ENCODE results near the gene CDC27.

The CDC27 gene

GRCh38 chr17:47223007-47223406, 33.9 kb upstream of the CDC27 start:
- TF ChIP-seq EZH2phosphoT487 (IDR thresholded peaks at IDR 0.05; ENCODE audit: borderline replicate concordance, low read length), result no peak
- Histone ChIP-seq H3F3A (ENCODE audit: control insufficient read depth, insufficient read depth) (no peaks in the 10 kb centered on the region), H3K36me3 (ENCODE audit: control insufficient read depth, low read length) (no peaks in the 10 kb centered on the region), H3K79me2 (ENCODE audit: control insufficient read depth, low read length) (no peaks in the 10 kb centered on the region), H3K9me3 (ENCODE audit: control insufficient read depth, insufficient read depth, low read length) (peaks cover 5% of the 10 kb centered on the region), H4K20me1 (ENCODE audit: control insufficient read depth, insufficient read depth, low read depth, low read length) (no peaks in the 10 kb centered on the region), H3K9me2 (replicated peaks; ENCODE audit: control insufficient read depth, low read length) (no peaks in the 10 kb centered on the region), H3K27ac (ENCODE audit: low read depth, low read length) (no peak overlapping the region), H3K4me1 (ENCODE audit: control insufficient read depth, low read length) (peaks cover 11% of the 10 kb centered on the region), H3K4me2 (ENCODE audit: low read length) (no peak overlapping the region), H3K27me3 (ENCODE audit: control insufficient read depth, low read length) (no peaks in the 10 kb centered on the region), H3K4me3 (ENCODE audit: low read length) (no peak overlapping the region)

GRCh38 chr17:47222047-47222446, 33.0 kb upstream of the CDC27 start:
- Histone ChIP-seq H3K9me3 (ENCODE audit: control insufficient read depth, insufficient read depth, low read length) (peaks cover 5% of the 10 kb centered on the region), H3K4me1 (ENCODE audit: control insufficient read depth, low read length) (peaks cover 11% of the 10 kb centered on the region), H3F3A (ENCODE audit: control insufficient read depth, insufficient read depth) (no peaks in the 10 kb centered on the region), H3K4me3 (ENCODE audit: low read length) (no peak overlapping the region), H3K9me2 (replicated peaks; ENCODE audit: control insufficient read depth, low read length) (no peaks in the 10 kb centered on the region), H3K27me3 (ENCODE audit: control insufficient read depth, low read length) (no peaks in the 10 kb centered on the region), H3K36me3 (ENCODE audit: control insufficient read depth, low read length) (no peaks in the 10 kb centered on the region), H4K20me1 (ENCODE audit: control insufficient read depth, insufficient read depth, low read depth, low read length) (no peaks in the 10 kb centered on the region), H3K79me2 (ENCODE audit: control insufficient read depth, low read length) (no peaks in the 10 kb centered on the region), H3K27ac (ENCODE audit: low read depth, low read length) (no peak overlapping the region), H3K4me2 (ENCODE audit: low read length) (no peak overlapping the region)
- TF ChIP-seq EZH2phosphoT487 (IDR thresholded peaks at IDR 0.05; ENCODE audit: borderline replicate concordance, low read length), result no peak

- TF ChIP-seq, protein P1, sequence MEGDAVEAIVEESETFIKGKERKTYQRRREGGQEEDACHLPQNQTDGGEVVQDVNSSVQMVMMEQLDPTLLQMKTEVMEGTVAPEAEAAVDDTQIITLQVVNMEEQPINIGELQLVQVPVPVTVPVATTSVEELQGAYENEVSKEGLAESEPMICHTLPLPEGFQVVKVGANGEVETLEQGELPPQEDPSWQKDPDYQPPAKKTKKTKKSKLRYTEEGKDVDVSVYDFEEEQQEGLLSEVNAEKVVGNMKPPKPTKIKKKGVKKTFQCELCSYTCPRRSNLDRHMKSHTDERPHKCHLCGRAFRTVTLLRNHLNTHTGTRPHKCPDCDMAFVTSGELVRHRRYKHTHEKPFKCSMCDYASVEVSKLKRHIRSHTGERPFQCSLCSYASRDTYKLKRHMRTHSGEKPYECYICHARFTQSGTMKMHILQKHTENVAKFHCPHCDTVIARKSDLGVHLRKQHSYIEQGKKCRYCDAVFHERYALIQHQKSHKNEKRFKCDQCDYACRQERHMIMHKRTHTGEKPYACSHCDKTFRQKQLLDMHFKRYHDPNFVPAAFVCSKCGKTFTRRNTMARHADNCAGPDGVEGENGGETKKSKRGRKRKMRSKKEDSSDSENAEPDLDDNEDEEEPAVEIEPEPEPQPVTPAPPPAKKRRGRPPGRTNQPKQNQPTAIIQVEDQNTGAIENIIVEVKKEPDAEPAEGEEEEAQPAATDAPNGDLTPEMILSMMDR (IDR thresholded peaks at IDR 0.05; ENCODE audit: low read depth, low read length, poor library complexity, severe bottlenecking), result no peak
- no peak for TF ChIP-seq EZH2phosphoT487 (IDR thresholded peaks at IDR 0.05; ENCODE audit: borderline replicate concordance, low read length)
- peaks cover 5% of the 10 kb centered on the region for H3K9me3 ChIP-seq (ENCODE audit: control insufficient read depth, insufficient read depth, low read length)
- no peak overlapping the region for H3K4me3 ChIP-seq (ENCODE audit: low read length)
- no peak overlapping the region for H3K27ac ChIP-seq (ENCODE audit: low read depth, low read length)
- no peaks in the 10 kb centered on the region for H3K36me3 ChIP-seq (ENCODE audit: control insufficient read depth, low read length)
- peaks cover 11% of the 10 kb centered on the region for H3K4me1 ChIP-seq (ENCODE audit: control insufficient read depth, low read length)
- no peak overlapping the region for H3K4me2 ChIP-seq (ENCODE audit: low read length)
- no peaks in the 10 kb centered on the region for H3K27me3 ChIP-seq (ENCODE audit: control insufficient read depth, low read length)
- H4K20me1 ChIP-seq (ENCODE audit: control insufficient read depth, insufficient read depth, low read depth, low read length), result no peaks in the 10 kb centered on the region
- H3K9me2 ChIP-seq (replicated peaks; ENCODE audit: control insufficient read depth, low read length), result no peaks in the 10 kb centered on the region
- no peaks in the 10 kb centered on the region for H3K79me2 ChIP-seq (ENCODE audit: control insufficient read depth, low read length)
- H3F3A ChIP-seq (ENCODE audit: control insufficient read depth, insufficient read depth), result no peaks in the 10 kb centered on the region
Measured at GRCh38 chr17:47221154-47221553, 32.1 kb upstream of the CDC27 start.

DNA sequence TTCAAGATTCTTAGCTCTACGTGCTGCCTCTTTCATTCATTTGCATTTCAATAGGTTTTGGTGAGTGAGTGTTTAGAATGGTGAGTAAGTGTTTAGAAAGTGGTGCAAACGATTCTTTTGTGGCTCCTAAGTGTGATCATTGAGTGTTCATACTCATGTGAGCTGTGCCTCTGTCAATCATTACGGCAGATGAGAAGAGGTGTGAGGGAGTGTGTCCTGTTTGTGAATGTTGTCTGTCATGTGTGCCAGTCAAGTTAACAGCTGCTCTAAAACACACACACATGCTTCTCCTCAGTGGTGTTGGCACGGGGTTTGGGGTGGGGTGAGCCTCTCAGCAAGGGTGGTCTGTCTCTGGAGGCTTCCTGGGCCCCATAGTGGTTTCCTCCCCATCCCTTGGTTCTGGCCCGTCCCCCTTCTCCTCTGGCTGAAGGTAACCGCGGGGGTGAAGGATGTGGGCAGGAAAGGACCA, 31.5 kb upstream of the CDC27 start:
- peaks cover 5% of the 10 kb centered on the region for H3K9me3 ChIP-seq (ENCODE audit: control insufficient read depth, insufficient read depth, low read length)
- no peaks in the 10 kb centered on the region for H3F3A ChIP-seq (ENCODE audit: control insufficient read depth, insufficient read depth)
- H3K27me3 ChIP-seq (ENCODE audit: control insufficient read depth, low read length), result no peaks in the 10 kb centered on the region
- H3K4me1 ChIP-seq (ENCODE audit: control insufficient read depth, low read length), result peaks cover 11% of the 10 kb centered on the region
- no peaks in the 10 kb centered on the region for H4K20me1 ChIP-seq (ENCODE audit: control insufficient read depth, insufficient read depth, low read depth, low read length)
- no peaks in the 10 kb centered on the region for H3K9me2 ChIP-seq (replicated peaks; ENCODE audit: control insufficient read depth, low read length)
- H3K4me3 ChIP-seq (ENCODE audit: low read length), result no peak overlapping the region
- H3K79me2 ChIP-seq (ENCODE audit: control insufficient read depth, low read length), result no peaks in the 10 kb centered on the region
- no peaks in the 10 kb centered on the region for H3K36me3 ChIP-seq (ENCODE audit: control insufficient read depth, low read length)
- H3K27ac ChIP-seq (ENCODE audit: low read depth, low read length), result no peak overlapping the region
- TF ChIP-seq, protein P1 (IDR thresholded peaks at IDR 0.05; ENCODE audit: low read depth, low read length, poor library complexity, severe bottlenecking), result no peak
- TF ChIP-seq EZH2phosphoT487 (IDR thresholded peaks at IDR 0.05; ENCODE audit: borderline replicate concordance, low read length), result no peak
- no peak overlapping the region for H3K4me2 ChIP-seq (ENCODE audit: low read length)
